Esophagus squamous epithelium (tissue), 5 donors: Measurements from ENCODE around the gene CNNM2. TPM values are rescaled to one million over a fixed set of nuclear protein-coding genes. Genes with fewer than 3 reads are reported as not detected.
"Not testable (repeated sequence)": the region's sequence is repeated elsewhere in the genome, so short reads cannot be mapped to it uniquely, and the experiment has no call there.

Experiments
- DNase-seq: peaks from one replicate; lab custom pipeline; 2025; lab: John Stamatoyannopoulos, UW
- H3K27ac ChIP-seq, 4 donors: fragments of 200-600 bp; sonication (generic); one replicate each; pipeline ENCODE4 v1.5.1; 2016 to 2019; ENCODE audit warnings: mild to moderate bottlenecking in 1 of 4
- H3K27me3 ChIP-seq, 4 donors: fragments of 200-600 bp; sonication (generic); 1 replicate in 3 of 4; 2 replicates in 1 of 4; pipeline versions ENCODE4 v1.5.1 to v1.6.0; 2017 to 2021; ENCODE audit warnings: antibody characterized with exemption in 1 of 4
- H3K36me3 ChIP-seq, 3 donors: fragments of 200-600 bp; sonication (generic); one replicate each; pipeline ENCODE4 v1.5.1; 2016 to 2019
- H3K4me1 ChIP-seq, 3 donors: fragments of 200-600 bp; sonication (generic); one replicate each; pipeline ENCODE4 v1.5.1; 2017 to 2019
- H3K4me3 ChIP-seq, 4 donors: fragments of 200-600 bp; sonication (generic); 1 replicate in 3 of 4; 2 replicates in 1 of 4; pipeline ENCODE4 v1.5.1; 2016 to 2019; ENCODE audit warnings: mild to moderate bottlenecking in 2 of 4, moderate library complexity in 1 of 4
- H3K9me3 ChIP-seq, 3 donors: fragments of 200-600 bp; sonication (generic); one replicate each; pipeline ENCODE4 v1.5.1; 2016 to 2019
- POLR2A ChIP-seq, 4 donors: fragments of 450-650 bp; IDR thresholded peaks; one replicate each; pipeline ENCODE4 v1.6.1; 2017; ENCODE audit warnings: antibody characterized with exemption in 4 of 4, mild to moderate bottlenecking in 4 of 4, moderate library complexity in 3 of 4
- WGBS, 2 donors: methylation state at CpG; one replicate each; pipeline ENCODE4 v1.1.5; 2018; 5-methylcytosine and 5-hydroxymethylcytosine counted together
- intact Hi-C: fragments of 100-400 bp; cut with DNase I; formaldehyde crosslinking; loops from one replicate; pipeline ENCODE4 v1.15.0; 2022
- total RNA-seq, 4 donors: library from RNA; depleted of rRNA; stranded (reverse); fragments of >200 nt; gene quantifications; one replicate each; pipeline ENCODE4 v1.1.0, GENCODE V29; 2016
- TF ChIP-seq, protein P1 (sequence below), 6 experiments: fragments of 450-650 bp in 4 of 6; fragments of 200-600 bp in 2 of 6; sonication (generic) in 2 of 6; IDR thresholded peaks; one replicate each; pipeline ENCODE4 v1.5.1; 2016 to 2019; ENCODE audit warnings: antibody characterized with exemption in 6 of 6, mild to moderate bottlenecking in 4 of 6, moderate library complexity in 4 of 6
- donor health status: DM: yes; HTN: yes; CAD: no.

Gene CNNM2
- total RNA-seq, 4 donors from 2014 or later, result 2.2 to 3.6 (median 2.6) TPM

- 56 to 80% methylated on average over 1 of the region's 1 CpG for WGBS, 2 donors
- Histone ChIP-seq H3K36me3 (no peaks in the 10 kb centered on the region), H3K4me1 (peaks cover 0 to 12% (median 0%) of the 10 kb centered on the region in 3 donors), H3K27me3 (no peaks in the 10 kb centered on the region), H3K9me3 (no peaks in the 10 kb centered on the region), H3K4me3 (no peak overlapping the region), H3K27ac (no peak overlapping the region)
- no peak for DNase-seq
- intact Hi-C loops, result no loop called here
- TF ChIP-seq POLR2A (IDR thresholded peaks at IDR 0.05), result no peak
- TF ChIP-seq, protein P1, sequence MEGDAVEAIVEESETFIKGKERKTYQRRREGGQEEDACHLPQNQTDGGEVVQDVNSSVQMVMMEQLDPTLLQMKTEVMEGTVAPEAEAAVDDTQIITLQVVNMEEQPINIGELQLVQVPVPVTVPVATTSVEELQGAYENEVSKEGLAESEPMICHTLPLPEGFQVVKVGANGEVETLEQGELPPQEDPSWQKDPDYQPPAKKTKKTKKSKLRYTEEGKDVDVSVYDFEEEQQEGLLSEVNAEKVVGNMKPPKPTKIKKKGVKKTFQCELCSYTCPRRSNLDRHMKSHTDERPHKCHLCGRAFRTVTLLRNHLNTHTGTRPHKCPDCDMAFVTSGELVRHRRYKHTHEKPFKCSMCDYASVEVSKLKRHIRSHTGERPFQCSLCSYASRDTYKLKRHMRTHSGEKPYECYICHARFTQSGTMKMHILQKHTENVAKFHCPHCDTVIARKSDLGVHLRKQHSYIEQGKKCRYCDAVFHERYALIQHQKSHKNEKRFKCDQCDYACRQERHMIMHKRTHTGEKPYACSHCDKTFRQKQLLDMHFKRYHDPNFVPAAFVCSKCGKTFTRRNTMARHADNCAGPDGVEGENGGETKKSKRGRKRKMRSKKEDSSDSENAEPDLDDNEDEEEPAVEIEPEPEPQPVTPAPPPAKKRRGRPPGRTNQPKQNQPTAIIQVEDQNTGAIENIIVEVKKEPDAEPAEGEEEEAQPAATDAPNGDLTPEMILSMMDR (IDR thresholded peaks at IDR 0.05), result no peak
Observed at GRCh38 chr10:102970562-102971340, 52.7 kb downstream of the CNNM2 start.

DNA sequence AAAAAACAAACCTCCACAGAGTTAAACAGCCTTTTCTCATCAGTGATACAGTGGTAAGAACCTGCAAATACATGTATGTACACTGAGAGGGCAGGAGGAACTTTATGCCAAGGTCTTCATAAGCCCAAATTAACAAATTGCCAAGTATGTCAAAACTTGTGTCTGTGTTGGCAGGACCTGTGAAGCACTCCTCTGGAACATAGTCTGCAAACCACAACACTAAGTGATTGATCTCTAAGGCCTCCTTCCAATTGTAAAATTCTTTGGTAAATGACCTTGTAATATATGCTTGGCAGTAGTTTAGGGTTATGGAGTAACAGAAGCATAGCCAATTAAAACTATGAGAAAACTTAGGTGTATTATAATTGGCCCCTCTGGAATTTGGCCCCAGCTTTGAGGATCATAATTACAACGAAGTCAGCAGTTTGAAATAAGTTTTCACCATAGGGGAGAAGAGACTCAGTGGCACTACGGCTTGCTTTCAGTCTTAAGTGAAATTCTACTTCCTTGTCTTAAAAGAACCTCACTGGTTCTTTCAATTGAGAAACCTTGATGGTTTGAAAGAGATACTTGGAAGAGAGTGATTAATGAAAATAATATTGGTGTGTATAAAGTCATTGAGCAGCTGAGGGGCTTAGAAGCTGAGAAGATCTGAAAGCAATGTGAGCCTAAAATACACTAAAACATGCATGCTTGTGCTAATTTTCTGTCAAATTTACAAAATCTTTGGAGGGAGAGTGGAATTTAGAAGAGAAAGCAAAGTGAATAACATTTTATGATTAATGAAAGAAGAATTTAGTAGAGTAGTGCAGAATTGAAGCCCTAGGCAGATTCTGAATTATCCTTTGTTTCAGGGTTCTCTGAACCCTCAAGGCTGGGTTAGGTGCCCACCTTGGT is 57.6 kb downstream of the CNNM2 start:
- H3K4me3 ChIP-seq, result no peak overlapping the region
- TF ChIP-seq POLR2A (IDR thresholded peaks at IDR 0.05), result no peak
- TF ChIP-seq, protein P1 (IDR thresholded peaks at IDR 0.05), result no peak
- intact Hi-C loops, result no loop called here
- H3K27me3 ChIP-seq, result no peaks in the 10 kb centered on the region
- no peaks in the 10 kb centered on the region for H3K36me3 ChIP-seq
- WGBS, 2 donors, result 27 to 33% methylated on average over 2 of the region's 2 CpGs
- DNase-seq, result no peak
- no peaks in the 10 kb centered on the region for H3K9me3 ChIP-seq
- H3K27ac ChIP-seq, result no peak overlapping the region
- peaks cover 0 to 18% (median 4%) of the 10 kb centered on the region in 3 donors for H3K4me1 ChIP-seq

- H3K36me3 ChIP-seq, H3K27ac ChIP-seq, H3K4me3 ChIP-seq, H3K9me3 ChIP-seq, DNase-seq, H3K27me3 ChIP-seq, intact Hi-C loops: not testable (repeated sequence)
- H3K4me1 ChIP-seq, result peaks cover 0 to 18% (median 4%) of the 10 kb centered on the region in 3 donors
- WGBS, 2 donors, result 66 to 71% methylated on average over 3 of the region's 3 CpGs
Observed at GRCh38 chr10:102976380-102976726, 58.3 kb downstream of the CNNM2 start.

GRCh38 chr10:102982296-102982695 is 64.2 kb downstream of the CNNM2 start:
- intact Hi-C loops, result no loop called here
- Histone ChIP-seq H3K27ac (no peak overlapping the region), H3K36me3 (no peaks in the 10 kb centered on the region), H3K27me3 (no peaks in the 10 kb centered on the region), H3K4me1 (no peaks in the 10 kb centered on the region), H3K9me3 (no peaks in the 10 kb centered on the region), H3K4me3 (no peak overlapping the region)
- no peak for DNase-seq
- WGBS, 2 donors, result 75 to 79% methylated on average over 2 of the region's 2 CpGs
- no peak for TF ChIP-seq POLR2A (IDR thresholded peaks at IDR 0.05)
- TF ChIP-seq, protein P1 (IDR thresholded peaks at IDR 0.05), result no peak

DNA sequence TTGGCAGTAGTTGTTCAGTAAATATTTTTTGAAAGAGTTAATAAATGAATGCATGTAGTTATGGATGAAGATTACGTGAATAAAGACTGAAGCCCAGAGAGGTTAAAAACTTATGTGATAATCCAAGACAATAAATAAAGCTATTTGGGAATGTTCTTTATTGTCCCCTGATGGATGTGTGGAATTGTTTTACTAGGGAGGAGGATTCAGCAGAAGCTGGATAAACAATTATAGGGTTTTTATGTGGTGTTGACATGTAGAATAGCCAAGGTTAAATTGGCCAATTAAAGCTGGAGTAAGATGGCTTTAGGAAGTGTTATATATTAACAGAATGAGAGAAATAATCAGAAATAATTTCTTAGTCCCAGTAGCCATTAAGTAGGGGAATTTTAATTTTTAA is 66.0 kb downstream of the CNNM2 start:
- Histone ChIP-seq H3K4me1 (peaks cover 0 to 3% (median 0%) of the 10 kb centered on the region in 3 donors), H3K9me3 (no peaks in the 10 kb centered on the region), H3K27me3 (no peaks in the 10 kb centered on the region), H3K27ac (no peak overlapping the region), H3K4me3 (no peak overlapping the region), H3K36me3 (no peaks in the 10 kb centered on the region)
- intact Hi-C loops, result no loop called here
- TF ChIP-seq, protein P1 (IDR thresholded peaks at IDR 0.05), result no peak
- TF ChIP-seq POLR2A (IDR thresholded peaks at IDR 0.05), result no peak
- no peak for DNase-seq
- 94 to 100% methylated on average over 1 of the region's 1 CpG for WGBS, 2 donors
